ENCODE data around the gene ATRN.

The ATRN gene

DNA sequence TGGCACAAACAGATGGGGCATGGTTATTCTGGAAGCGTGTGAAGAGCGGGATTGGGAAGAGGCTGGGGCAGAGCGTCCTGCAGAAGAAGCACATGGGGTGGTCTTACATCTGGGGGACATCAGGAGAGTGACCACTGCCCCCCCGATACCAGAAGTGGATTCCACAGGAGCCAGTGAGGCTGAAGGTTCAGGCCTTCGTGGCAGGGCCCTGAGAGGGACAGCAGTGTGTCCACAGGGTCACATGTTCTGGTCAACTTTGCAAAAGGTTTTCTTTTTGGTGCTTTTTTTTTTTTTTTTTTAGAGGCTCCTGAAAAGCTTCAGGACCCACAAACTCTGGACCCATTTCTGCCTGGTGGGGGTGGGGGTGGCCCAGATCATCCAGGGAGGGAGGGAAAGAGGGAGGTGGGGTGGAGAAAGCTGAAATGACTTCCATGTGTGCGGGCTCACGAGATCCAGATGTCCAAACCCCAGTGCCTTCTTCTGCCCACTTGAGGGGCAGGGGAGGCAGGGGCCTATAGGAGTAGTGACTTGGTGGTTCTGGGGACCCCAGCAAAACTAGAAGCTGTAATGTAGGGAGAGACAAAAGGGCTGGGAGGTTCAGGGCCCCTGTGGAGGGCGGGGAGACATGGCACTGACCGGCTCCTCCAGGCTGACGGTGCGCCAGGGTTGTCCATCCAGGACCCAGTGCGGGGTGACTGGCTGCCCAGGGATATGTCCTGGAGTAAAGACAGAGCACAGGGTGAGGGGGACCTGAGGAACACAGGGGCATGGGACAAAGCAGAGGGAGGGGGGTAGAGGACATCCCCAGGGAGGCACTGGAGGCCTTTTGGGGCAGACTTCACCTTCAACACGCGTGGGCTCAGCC lies 208.3 kb downstream of the ATRN start:
- DNase-seq = no peak

DNA sequence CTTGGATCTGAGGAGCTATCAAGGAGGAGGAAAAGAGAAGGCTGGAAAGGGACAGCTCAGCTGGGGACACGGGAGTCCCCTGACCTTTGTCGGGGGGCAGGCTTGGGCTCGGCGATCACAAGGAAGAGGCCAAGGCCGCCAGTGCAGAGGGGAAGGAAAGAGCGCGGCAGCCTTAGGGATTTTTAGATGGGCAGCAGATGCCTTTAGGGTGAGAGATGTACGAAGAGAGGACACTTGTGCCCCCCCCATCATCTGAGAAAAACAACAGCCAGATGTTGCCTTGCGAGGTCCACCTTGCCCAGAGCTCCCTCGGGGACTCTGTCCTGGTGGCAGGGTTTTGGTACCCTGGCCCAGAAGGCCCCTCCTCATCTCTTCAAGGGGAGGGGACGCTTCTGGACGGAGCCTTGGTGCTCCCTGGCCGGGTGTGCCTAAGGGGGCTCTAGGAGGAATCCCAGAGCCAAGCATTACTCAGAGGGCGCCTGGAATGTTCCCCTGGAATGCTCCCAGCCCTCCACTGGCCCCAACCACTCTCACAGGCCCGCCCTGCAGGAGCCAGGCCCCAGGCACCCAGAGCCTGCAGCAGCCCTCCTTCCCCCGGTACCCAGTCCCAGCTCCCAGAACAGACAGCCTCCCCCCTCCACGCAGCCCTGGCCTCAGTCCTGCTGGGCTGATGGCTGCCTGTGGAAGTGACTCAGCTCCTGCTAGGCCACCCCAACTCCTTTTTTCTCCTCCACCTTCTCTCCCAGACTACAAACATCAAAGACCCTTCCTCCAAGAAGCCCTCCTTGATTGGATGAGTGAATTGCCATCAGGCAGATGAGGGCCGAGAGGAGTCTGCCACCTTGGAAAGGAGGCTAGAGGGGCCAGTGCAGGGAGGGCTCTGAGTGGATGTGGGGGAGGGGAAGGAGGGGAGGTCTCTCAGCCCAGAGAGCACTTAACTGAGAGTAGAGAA lies 209.2 kb downstream of the ATRN start:
- DNase-seq = no peak

DNA sequence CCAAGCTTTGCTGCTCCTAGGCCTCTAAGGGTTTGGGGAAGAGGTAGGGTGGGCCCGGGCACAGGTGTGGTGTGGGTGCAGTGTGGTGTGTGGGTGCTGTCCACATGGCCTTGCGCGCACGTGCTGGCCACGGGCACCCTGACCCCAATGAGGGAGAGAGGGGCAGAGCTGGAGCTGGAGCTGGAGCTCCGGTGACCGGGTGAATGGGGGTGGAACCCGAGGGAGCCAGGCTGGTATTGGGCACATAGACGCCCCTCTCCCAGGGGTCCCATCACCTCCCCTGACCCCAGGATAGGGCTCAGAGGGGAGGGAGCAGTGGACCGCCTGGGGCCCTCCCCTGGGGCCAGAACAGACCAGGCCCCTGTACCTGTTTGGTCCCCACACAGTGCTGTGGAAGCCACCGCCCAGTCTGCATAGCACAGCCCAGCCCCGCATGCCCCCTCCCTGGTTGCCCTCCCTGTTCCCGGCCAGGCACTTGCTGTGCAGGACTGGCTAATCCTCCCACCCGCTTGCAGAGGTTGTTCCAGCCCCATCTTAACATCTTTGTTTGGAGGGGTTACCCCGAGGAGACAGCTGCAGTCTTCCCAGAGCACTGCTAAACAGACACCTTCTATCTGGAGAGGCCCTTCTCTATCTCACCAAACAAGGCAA lies 210.0 kb downstream of the ATRN start:
- no peak for DNase-seq

DNA sequence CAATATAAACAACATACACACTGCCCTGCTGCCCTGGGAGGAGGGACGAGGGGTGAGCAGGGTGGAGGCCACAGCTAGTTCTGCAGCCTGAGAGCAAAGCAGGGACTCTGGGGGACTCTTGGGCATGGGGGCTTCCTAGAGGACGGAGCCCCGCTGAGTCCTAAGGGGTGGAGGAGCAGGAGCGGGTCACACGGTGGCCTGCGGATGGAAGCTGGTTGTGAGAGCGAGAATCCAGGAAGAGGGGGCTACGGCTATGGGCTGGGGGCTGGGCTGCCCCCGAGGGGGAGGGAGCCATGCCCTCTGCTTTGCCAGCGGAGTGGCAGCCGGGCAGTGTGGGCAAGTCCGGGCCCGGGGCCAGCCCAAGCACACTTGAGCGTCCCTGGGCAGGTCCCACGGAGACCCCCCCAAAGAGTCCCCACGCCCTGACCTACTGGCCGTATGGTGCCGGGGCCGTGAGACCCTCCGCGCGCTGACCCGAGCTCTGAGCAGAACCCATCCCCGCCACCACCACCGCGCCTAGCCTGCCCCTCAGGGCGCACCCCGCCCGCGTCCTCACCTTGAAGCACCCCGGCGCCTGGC lies 210.6 kb downstream of the ATRN start:
- no peak for DNase-seq

DNA sequence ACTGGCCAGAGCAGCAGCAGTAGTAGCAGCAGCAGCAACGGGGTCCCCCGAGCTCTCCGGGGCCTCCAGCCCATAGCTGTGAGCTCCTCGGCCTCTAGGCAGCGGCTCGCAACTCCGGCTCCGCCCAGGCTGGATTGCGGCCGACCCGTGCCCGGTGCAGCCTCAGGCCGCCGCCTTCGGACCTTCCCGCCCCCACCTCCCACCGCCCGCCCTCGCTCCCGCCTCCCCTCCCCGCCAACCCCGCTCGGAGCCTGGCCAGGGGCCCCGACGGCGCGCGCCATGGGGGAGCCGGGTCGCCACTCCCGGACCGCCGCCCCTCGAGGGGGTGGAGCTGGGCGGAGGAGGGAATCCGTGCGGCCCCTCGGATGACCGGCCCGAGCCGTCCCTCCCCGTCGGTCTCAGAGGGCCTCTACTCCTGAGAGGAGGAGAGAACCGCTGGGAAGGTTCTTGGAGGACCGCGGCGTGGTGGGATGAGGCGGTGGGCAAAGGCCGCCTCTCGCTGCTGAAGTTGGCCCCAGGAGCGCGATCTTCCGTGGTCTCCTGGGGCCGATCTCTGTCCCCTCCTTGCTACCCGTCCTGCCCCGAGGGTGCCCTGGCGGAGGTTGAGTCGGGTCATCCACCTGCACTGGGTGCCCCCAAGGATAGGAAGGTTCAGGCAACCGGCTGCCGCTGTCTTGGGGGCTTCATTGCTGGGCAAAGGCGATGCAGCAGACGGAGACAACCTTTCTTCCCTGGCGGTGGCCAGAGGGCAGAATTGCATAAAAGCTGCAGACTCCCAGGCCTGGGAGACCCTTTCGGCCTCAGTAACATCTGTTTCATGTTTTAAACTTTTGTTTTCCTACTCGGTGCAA lies 211.3 kb downstream of the ATRN start, which contains the start of gene ADAM33:
ADAM33 (minus strand) TSS at position 80 of the 851 bp plus-strand sequence; CDS start at position 74, 6 bp downstream.
- DNase-seq = no peak

DNA sequence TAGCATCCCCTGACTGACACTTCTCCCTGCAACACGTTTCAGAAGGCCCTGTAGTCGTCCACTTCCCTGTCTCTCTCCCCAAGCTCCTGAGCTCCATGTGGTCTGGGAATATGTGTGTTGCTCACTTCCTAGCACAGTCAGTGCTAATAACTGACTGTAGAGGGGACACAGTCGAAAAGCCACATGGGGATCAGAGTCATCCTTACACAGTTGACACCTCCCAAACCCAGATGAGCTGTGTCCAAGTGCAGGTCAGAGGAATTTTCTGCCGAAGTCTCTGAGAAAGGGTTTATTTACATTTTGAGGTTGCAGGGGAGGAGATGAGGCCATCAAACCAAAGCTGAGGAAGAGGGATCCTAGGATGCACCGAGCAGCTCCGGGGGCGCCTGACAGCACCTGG lies 214.5 kb downstream of the ATRN start:
- no peak for DNase-seq

DNA sequence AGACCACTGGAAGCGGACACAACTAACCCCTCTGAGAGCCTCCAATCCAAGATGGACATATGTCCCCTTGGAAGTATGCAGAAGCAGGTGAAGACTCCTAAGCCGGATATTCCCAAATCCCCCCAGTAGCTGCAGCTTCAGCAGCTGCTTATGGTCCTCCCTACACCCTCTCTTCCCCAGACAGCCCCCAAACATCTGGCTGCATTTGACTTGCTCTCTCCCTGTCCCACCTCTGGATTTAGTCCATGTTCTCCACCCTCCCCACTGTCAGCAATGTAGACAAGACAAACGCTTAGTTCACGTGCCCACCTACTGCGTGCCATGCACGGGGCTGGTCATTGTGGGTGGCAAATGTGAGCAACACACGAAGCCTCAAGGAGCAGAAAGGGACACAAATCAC lies 215.6 kb downstream of the ATRN start:
- DNase-seq = no peak

DNA sequence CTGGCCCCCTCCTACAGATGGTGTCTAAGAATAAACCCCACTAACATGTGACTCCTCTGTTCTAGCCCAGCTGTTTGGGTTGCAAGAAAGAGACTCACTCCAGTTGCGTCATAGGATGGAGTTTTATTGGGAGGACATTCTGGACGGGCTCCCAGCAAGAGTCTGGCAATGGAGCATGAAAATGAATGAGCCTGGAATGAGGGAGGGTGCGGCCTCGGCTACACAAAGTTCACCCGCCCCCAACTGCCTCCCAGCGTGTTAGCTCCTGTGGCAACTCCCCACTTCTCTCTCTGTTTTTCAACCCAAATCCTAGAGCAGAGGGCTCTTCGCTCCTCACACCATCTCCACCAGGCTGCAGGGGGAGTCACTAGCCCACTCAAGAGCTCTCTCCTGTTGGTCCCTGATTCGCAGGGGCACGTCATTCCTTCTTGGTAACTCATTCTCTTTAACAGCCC lies 216.1 kb downstream of the ATRN start:
- DNase-seq = no peak

DNA sequence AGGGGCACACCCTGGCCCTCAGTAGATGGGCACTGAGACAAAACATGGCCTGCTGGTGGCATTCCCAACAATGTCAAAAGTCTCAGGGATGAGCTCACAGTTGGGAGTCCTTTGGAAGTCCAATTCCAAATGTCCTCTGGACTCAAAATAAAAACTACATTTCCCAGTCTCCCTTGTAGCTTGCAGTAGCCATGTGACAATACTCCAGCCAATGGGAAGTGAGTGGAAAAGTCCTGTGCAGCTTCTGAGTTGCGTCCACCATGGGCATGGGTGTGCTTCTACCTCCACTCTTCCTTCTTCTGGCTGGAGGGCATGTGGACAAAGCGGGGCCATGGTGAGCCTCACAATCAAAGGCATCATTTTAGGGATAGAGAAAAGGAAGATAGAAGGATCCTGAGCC lies 216.8 kb downstream of the ATRN start:
- DNase-seq = no peak

DNA sequence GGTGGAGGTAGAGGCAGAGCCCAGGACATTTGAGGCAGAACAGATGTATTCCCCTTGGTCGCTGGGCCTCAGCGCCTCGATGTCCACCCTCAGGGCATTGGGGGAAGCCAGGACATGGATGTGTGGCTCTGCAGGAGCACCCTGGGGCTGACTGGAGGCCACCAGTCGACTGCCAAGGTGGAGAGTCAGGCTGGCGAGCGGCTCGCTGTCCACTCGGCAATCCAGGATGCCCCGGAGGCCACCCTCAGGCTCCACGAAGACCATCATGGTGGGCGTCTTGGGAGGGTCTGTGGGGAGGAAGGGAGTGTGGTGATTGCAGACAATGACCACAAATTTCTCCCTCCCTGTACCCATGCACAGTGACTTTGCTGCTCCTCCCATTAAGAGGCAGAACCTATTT lies 219.2 kb downstream of the ATRN start:
- DNase-seq = no peak

DNA sequence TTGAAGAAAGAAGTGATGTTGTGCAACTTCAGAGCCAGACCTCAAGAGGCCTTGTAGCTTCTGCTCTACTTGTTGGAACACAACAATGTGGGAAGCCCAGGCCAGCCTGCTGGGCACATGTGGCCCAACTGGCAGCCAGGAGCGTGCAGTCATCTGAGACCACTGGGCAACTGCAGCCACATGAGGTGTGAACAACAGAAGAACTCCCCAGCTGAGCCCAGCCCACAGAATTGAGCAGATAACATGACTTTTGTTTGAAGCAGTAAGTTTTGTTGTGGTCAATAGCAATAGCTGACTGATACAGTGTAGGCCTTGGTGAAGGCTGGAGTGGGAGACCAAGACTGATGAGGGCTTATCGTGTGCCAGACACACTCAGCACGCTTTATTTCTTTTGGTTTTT lies 219.6 kb downstream of the ATRN start:
- DNase-seq = no peak

DNA sequence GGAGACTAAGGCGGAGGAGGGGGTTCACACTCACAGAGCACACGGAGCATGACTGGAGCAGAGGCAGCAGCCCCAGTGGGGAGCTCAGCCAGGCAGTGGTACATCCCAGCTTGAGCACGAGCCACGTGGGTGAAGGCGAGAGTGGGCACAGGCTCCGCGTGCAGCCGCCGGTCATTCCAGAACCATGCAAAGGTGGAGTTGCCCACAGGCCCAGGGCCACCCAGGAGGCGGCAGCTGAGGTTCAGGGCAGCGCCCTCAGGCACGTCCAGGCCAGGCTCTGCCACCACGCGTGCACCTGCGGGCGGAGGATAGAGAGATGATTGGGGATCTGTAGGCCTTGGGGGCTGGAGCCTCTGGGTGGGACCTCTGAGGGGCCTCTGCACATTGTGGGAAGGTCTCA lies 220.5 kb downstream of the ATRN start:
- DNase-seq = no peak

DNA sequence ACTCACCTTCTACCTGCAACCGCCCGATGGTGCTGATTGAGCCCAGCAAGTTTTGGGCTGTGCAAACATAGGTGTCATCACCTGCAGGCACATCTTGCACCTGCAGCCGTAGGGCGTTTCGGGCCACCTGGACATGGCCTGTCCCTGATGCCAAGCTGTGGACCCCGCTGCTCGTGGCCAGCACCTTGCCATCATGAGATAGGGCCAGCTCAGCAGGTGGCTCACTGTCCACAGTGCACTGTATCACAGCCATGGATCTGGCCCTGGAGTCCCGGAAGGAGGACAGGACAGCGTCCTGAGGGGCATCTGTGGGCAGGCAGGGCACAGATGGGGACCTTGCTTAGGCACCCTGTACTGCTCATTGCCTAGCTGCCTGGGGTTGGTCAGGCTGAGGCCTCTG lies 221.1 kb downstream of the ATRN start:
- DNase-seq = no peak

DNA sequence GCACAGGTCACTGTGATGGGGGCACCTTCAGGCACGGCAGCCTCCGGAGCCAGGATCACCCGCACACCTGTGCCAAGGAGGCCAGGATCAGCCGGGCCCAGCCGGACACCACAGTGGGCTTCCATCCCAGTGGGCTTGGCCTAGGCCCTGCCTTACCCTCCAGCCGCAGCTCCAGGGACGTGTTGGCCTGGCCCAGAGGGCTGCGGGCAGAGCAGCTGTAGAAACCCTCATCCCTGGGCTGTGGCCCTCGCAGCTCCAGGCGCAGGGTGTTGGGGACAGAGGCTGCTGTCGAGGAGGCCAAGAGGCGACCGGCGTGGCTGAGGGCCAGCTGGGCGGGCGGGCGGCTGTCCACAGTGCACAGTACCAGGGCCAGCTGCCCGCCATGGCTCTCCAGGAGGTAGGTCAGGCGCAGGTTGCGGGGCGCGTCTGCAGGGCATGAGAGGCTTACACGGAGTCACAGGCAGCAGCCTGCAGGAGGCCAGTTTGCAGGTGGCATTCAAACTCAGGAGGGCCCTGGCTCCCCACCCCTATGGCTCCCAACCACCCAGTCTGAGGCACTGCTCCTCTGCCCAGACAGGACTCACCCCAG lies 222.0 kb downstream of the ATRN start:
- DNase-seq = no peak

DNA sequence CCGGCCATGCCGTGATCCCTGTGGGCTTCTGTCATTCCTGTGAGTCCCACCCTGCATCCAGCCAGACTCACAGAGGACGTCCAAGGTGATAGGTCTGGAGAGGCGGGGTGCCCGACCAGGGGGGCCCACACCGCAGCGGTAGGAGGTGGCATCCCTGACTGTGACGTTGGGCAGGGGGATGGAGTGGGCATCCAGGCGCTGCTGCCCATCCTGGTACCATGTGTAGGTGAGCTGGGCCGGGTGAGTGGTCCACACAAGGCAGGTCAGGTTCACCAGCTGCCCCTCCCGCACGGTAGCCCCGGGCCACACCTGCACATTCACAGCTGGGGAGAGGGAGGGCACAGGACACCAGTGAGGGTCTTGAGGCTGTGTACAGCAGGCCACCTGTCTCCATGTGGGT lies 222.6 kb downstream of the ATRN start:
- no peak for DNase-seq

DNA sequence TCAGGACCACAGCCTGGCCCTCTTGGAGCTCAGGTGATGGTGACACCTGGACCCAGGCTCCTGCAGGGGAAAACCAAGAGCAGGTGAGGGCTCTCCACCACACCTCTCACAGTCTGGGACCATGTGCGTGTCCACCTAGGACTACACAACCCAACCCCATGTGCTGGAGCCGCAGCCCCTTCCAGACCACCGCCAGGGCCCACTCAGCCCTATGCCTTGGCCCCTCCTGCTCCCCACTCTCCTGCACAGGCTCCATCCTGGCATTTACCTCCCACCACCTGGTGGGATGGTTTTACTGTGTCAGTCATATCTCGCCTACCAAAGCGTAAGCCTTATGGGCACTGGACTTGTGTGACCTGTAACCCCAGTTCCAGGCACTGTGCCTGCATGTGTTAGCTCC lies 224.0 kb downstream of the ATRN start:
- DNase-seq = no peak

DNA sequence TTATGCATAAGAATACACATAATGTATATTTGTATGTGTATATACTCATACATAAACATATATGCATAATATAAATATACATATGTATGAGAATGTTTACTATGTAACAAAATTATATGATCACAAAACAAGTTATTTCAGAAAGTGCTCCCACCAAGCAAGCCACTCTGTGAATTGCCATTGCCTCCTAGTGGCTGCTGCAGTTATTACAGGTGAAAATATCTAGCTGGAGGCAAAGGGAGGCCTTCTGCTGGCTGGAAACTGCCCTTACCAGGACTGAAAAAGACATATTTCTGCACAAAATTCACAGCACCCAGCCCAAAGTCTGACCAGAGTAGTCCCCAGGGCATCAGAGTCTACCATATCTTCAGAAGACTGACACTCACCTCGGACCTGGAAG lies 225.4 kb downstream of the ATRN start:
- DNase-seq = no peak

DNA sequence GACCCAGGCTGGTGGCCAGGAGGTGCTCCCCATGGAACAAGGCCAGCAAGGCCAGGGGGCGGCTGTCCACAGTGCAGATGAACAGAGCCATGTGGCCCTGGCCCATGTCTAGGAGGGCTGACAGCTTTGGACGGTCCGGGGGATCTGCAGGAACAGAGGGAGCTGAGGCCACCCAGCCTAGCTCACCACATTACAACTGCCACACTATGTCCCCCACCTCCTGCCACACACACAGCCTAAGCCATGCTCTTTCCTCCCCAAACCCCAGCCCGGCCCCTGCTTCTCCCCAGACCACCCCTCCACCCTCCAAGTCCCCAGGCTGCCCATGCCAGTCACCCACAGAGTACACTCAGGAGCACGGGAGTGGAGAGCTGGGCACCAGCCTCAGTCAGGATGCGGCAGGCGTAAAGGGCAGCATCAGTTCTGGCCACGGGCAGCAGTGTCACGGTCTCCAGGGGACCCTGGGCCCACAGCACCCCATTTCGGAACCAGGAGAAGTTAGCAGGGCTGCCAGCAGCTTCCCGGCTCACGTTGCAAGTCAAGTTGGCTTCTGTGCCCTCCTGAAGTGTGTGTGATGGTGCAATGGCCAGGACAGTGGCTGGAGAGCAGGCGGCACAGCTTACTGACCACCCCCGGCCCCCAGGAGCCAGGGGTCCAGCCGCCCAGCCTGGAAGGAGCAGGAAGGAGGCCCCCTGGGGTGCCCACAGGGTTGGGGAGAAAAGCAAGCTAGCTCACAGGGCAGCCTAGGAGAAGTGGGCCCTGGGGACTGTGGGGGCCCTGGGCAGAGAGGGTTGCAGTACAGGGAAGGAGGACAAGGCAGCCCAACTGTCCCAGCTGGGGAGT lies 226.1 kb downstream of the ATRN start:
- no peak for DNase-seq

DNA sequence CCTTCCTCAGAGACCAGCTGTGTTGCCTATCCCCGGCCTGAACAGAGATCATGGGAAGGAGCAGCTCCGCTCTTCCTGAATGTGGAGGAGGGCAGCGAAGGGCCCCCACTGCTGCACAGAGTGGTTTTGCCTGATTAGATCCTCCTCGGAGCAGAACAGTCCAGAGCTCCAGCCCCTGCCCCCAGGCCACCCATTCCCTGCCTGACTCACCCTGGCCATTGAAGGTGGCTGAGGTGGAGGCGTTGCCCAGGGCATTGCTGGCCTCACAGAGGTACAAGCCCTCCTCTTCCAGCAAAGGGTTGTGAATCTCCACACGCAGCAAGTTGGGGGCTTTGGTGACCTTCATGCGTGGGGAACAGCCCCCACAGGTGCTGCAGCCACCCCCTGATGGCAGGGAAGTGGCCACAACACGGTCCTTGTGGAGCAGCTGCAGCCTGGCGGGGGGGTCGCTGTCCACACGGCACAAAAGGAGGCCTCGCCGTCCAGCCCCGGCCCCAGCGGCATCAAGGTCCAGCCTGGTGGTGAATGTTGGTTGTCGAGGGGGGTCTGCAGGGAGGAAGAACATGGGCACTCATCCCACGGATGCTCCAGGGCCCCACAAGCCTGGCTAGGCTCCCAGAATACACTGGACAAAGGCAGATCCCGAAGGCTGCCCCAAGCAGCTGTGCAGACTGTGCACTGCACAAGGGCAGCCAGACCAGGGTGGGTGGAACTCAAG lies 226.9 kb downstream of the ATRN start:
- no peak for DNase-seq

DNA sequence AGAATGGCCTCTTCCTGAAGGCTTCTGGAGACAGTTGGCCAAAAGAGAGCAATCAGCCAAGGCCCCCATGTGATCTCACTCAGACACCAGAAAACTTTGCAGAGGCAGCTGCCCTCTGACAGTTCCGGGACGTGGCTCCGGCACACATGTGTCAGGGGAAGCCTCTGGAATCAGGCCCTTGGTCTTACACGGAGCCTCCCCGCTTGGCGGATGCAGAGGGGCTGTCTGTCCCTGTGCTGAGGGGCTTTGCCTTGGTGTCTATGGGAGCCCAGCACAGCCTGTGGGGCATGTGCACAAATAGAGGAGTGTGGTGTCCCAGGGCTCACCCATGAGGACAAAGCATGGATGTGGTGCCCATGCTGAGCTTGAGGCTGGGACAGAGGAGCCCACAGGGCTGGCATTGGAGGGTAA lies 227.8 kb downstream of the ATRN start:
- no peak for DNase-seq

Data from T-helper 1 cell (primary cell).